Esophagus muscularis mucosa (tissue), 4 donors: ENCODE results near the gene ADAM23.

ENCODE experiments used
- EP300 ChIP-seq: sonication (generic); formaldehyde crosslinking; IDR thresholded peaks from one replicate; pipeline ENCODE4 v1.6.1; 2017; ENCODE audit warnings: antibody characterized with exemption
- POLR2A ChIP-seq: fragments of 450-650 bp; IDR thresholded peaks from one replicate; pipeline ENCODE4 v1.6.1; 2017; ENCODE audit warnings: antibody characterized with exemption, moderate library complexity, mild to moderate bottlenecking, low read depth
- POLR2AphosphoS5 ChIP-seq, 2 donors: sonication (generic); formaldehyde crosslinking; IDR thresholded peaks; one replicate each; pipeline ENCODE4 v1.6.1; 2017; ENCODE audit warnings: antibody characterized with exemption in 2 of 2
- TF ChIP-seq, protein P1 (sequence below), 3 experiments: fragments of 200-600 bp in 2 of 3; fragments of 450-650 bp in 1 of 3; sonication (generic) in 2 of 3; IDR thresholded peaks; one replicate each; pipeline ENCODE4 v1.5.1; 2017 to 2019; ENCODE audit warnings: antibody characterized with exemption in 3 of 3, mild to moderate bottlenecking in 2 of 3, moderate library complexity in 1 of 3

DNA sequence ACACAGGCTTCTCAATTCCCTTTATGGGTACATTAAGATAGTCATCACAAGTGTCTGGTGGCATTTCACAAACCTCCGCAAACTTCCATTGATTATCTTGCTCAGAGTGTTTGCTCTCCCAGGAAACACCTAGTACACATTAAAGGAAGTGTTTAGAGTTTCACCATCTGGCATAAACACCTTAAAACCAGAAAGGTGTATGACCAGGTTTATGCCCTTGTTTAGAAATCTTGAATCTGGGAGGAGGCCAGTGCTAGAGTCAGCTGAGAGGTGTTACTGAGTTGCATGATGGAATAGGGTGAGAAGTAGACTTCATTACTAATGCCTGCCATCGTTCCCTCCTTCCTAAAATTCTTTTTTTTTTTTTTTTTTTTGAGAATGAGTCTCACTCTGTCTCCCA lies 120.0 kb downstream of the ADAM23 start:
- TF ChIP-seq, protein P1, sequence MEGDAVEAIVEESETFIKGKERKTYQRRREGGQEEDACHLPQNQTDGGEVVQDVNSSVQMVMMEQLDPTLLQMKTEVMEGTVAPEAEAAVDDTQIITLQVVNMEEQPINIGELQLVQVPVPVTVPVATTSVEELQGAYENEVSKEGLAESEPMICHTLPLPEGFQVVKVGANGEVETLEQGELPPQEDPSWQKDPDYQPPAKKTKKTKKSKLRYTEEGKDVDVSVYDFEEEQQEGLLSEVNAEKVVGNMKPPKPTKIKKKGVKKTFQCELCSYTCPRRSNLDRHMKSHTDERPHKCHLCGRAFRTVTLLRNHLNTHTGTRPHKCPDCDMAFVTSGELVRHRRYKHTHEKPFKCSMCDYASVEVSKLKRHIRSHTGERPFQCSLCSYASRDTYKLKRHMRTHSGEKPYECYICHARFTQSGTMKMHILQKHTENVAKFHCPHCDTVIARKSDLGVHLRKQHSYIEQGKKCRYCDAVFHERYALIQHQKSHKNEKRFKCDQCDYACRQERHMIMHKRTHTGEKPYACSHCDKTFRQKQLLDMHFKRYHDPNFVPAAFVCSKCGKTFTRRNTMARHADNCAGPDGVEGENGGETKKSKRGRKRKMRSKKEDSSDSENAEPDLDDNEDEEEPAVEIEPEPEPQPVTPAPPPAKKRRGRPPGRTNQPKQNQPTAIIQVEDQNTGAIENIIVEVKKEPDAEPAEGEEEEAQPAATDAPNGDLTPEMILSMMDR (IDR thresholded peaks at IDR 0.05): no peak
- TF ChIP-seq POLR2A (no peak), POLR2AphosphoS5 (IDR thresholded peaks at IDR 0.05) (no peak), EP300 (no peak)
